Breast epithelium (tissue), 4 donors: ENCODE measurements around the gene BTD. TPM values are rescaled to one million over a fixed set of nuclear protein-coding genes. Genes with fewer than 3 reads are reported as not detected.
"Not testable (repeated sequence)": the region's sequence is repeated elsewhere in the genome, so short reads cannot be mapped to it uniquely, and the experiment has no call there.

ENCODE experiments used
- DNase-seq, 2 donors: peaks; one replicate each; pipeline ENCODE4 v3.0.0-alpha.2; 2019; ENCODE audit warnings: low spot score in 2 of 2
- H3K27ac ChIP-seq, 2 donors: fragments of 200-600 bp; sonication (generic) in 1 of 2; one replicate each; pipeline ENCODE4 v1.5.1; 2016 to 2019; ENCODE audit warnings: mild to moderate bottlenecking in 1 of 2
- H3K27me3 ChIP-seq, 2 donors: fragments of 200-600 bp; sonication (generic) in 1 of 2; one replicate each; pipeline versions ENCODE4 v1.5.1 to v1.6.0; 2017 to 2019; ENCODE audit warnings: control low read depth in 1 of 2, mild to moderate bottlenecking in 1 of 2
- H3K36me3 ChIP-seq: fragments of 200-600 bp; one replicate; pipeline ENCODE4 v1.5.1; 2019
- H3K4me1 ChIP-seq, 2 donors: fragments of 200-600 bp; sonication (generic); one replicate each; pipeline ENCODE4 v1.5.1; 2016 to 2019; ENCODE audit warnings: control low read depth in 1 of 2
- H3K4me3 ChIP-seq, 3 donors: fragments of 200-600 bp; sonication (generic); 1 replicate in 2 of 3; 2 replicates in 1 of 3; pipeline ENCODE4 v1.5.1; 2016 to 2019; ENCODE audit warnings: mild to moderate bottlenecking in 3 of 3, moderate library complexity in 2 of 3
- H3K9me3 ChIP-seq, 2 donors: fragments of 200-600 bp; sonication (generic) in 1 of 2; one replicate each; pipeline ENCODE4 v1.5.1; 2016 to 2019; ENCODE audit warnings: control low read depth in 1 of 2
- POLR2A ChIP-seq: fragments of 450-650 bp; IDR thresholded peaks from one replicate; pipeline ENCODE4 v1.6.1; 2016; ENCODE audit warnings: antibody characterized with exemption, mild to moderate bottlenecking, moderate library complexity
- POLR2AphosphoS5 ChIP-seq, 3 donors: sonication (generic); formaldehyde crosslinking; IDR thresholded peaks; one replicate each; pipeline ENCODE4 v1.6.1; 2017; ENCODE audit warnings: antibody characterized with exemption in 3 of 3
- intact Hi-C: fragments of 100-400 bp; cut with DNase I; formaldehyde crosslinking; loops from one replicate; pipeline ENCODE4 v1.15.1; 2023; ENCODE audit warnings: low total_unique reads
- total RNA-seq, 3 donors: library from RNA; depleted of rRNA; stranded (reverse); fragments of >200 nt; gene quantifications; one replicate each; pipeline ENCODE4 v1.1.0, GENCODE V29; 2016
- TF ChIP-seq, protein P1 (sequence below), 3 donors: fragments of 450-650 bp; IDR thresholded peaks; one replicate each; pipeline ENCODE4 v1.5.1; 2016 to 2017; ENCODE audit warnings: antibody characterized with exemption in 3 of 3, mild to moderate bottlenecking in 3 of 3, moderate library complexity in 3 of 3

Gene BTD
- total RNA-seq, 3 donors from 2014 or later: 30.2 to 89.8 (median 35.1) TPM

DNA sequence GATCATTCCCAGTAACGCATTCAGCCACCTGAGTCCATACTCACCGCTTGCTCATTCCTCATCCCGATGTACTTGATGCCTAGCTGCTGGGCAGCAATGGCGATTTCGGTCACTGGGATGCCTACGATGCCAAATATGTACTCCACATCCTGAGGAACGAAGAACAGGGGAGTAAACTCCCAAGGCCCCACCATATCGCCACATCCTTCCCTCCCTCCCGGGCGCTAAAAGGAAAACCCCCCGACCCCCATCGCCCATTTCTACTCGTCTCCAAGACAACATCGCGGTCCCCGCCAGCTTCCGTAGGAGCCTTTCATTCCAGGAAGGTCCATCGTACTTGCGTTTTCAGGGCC lies 523 bp upstream of the BTD start:
- intact Hi-C loops: no loop called here
- H3K27ac ChIP-seq: peak overlapping the region; percentile 85 to 94
- TF ChIP-seq, protein P1, sequence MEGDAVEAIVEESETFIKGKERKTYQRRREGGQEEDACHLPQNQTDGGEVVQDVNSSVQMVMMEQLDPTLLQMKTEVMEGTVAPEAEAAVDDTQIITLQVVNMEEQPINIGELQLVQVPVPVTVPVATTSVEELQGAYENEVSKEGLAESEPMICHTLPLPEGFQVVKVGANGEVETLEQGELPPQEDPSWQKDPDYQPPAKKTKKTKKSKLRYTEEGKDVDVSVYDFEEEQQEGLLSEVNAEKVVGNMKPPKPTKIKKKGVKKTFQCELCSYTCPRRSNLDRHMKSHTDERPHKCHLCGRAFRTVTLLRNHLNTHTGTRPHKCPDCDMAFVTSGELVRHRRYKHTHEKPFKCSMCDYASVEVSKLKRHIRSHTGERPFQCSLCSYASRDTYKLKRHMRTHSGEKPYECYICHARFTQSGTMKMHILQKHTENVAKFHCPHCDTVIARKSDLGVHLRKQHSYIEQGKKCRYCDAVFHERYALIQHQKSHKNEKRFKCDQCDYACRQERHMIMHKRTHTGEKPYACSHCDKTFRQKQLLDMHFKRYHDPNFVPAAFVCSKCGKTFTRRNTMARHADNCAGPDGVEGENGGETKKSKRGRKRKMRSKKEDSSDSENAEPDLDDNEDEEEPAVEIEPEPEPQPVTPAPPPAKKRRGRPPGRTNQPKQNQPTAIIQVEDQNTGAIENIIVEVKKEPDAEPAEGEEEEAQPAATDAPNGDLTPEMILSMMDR (IDR thresholded peaks at IDR 0.05): no peak
- no peak for TF ChIP-seq POLR2A
- TF ChIP-seq POLR2AphosphoS5 (IDR thresholded peaks at IDR 0.05): no peak

DNA sequence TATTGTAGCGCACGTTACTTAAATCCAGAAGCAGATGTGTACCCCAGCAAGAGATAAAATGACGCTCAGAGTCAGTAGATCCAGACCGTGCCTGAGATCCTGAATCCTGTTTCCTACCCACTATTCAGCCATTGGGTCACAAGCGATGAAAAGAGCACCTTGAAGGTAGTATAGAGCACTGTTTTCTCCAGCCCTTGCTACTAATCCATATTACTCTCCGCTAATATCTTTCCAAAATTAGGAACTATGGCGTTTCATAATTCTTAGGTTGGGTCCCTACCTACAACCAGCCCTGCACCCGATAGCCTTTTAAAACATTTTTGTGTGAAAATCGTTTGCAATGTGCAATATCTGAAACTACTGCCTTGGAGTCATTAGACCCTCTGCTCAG lies 596 bp downstream of the BTD start:
- no peak for DNase-seq
- Histone ChIP-seq H3K36me3 (no peaks in the 10 kb centered on the region), H3K4me1 (peaks cover 0 to 8% of the 10 kb centered on the region in 2 donors), H3K9me3 (no peaks in the 10 kb centered on the region), H3K4me3 (peak overlapping the region; percentile 78 to 90 (median 82)), H3K27ac (peak overlapping the region; percentile 85 to 94), H3K27me3 (no peaks in the 10 kb centered on the region)
- intact Hi-C loops: no loop called here
- TF ChIP-seq, protein P1 (IDR thresholded peaks at IDR 0.05): no peak
- TF ChIP-seq POLR2A (no peak), POLR2AphosphoS5 (IDR thresholded peaks at IDR 0.05) (no peak)

More for the DNA sequence above, 523 bp upstream of the BTD start:
- no peak for DNase-seq
- H3K9me3 ChIP-seq: no peaks in the 10 kb centered on the region
- no peaks in the 10 kb centered on the region for H3K27me3 ChIP-seq
- no peaks in the 10 kb centered on the region for H3K36me3 ChIP-seq
- H3K4me3 ChIP-seq: peak overlapping the region; percentile 78 to 90 (median 82)
- peaks cover 0 to 8% of the 10 kb centered on the region in 2 donors for H3K4me1 ChIP-seq

DNA sequence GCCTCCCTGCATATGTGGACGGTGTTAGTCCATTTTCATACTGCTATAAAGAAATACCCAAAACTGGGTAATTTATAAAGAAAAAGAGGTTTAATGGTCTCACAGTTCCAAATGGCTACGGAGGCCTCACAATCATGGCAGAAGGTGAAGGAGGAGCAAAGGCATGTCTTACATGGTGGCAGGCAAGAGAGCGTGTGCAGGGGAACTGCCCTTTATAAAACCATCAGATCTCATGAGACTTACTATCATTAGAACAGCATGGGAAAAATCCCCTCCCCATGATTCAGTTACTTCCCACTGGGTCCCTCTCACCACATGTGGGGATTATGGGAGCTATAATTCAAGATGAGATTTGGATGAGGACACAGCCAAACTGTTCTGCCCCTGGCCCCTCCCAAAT lies 1.3 kb downstream of the BTD start:
- DNase-seq, intact Hi-C loops, H3K9me3 ChIP-seq, H3K36me3 ChIP-seq, H3K27me3 ChIP-seq, H3K4me1 ChIP-seq: not testable (repeated sequence)
- H3K27ac ChIP-seq: peak overlapping the region in 1 of 2 donors; percentile 94
- H3K4me3 ChIP-seq: peak overlapping the region in 2 of 3 donors; percentile 78 to 90

DNA sequence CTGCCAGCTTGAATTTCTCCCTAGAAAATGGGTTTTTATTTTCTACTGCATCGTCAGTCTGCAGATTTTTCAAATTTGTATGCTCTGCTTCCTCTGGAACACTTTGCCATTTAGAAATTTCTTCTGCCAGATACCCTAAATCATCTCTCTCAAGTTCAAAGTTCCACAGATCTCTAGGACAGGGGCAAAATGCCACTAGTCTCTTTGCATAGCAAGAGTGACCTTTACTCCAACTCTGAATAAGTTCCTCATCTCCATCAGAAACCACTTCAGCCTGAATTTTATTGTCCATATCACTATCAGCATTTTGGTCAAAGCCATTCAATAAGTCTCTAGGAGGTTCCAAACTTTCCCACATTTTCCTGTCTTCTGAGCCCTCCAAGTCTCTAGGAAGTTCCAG lies 3.0 kb downstream of the BTD start:
- H3K4me1 ChIP-seq, intact Hi-C loops, H3K27ac ChIP-seq: not testable (repeated sequence)

DNA sequence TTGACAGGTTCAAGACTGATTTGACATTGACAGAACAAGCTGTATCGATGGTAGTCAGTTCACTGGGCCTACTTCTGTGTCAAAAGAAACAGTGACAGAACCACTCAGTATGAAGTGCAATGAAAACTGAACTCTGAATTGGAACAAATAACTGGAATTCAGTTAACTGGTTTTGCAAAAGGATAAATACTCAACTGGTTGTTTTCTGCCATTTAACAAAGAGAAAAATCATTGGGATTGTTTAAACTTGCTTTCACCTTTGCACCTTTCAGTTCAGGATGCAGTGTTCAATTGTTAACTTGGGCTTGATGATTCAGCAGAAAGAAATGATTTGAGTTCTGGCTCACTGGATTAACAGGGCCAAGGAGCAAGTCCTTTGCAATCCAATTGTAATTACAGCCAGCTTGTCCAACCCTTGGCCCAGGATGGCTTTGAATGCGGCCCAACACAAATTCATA lies 4.9 kb downstream of the BTD start:
- intact Hi-C loops: no loop called here
- Histone ChIP-seq H3K36me3 (no peaks in the 10 kb centered on the region), H3K27ac (no peak overlapping the region), H3K9me3 (no peaks in the 10 kb centered on the region), H3K27me3 (no peaks in the 10 kb centered on the region), H3K4me1 (no peaks in the 10 kb centered on the region), H3K4me3 (no peak overlapping the region)
- TF ChIP-seq POLR2A: no peak
- no peak for TF ChIP-seq POLR2AphosphoS5 (IDR thresholded peaks at IDR 0.05)
- TF ChIP-seq, protein P1 (IDR thresholded peaks at IDR 0.05): no peak
- DNase-seq: no peak

More for the DNA sequence above, 3.0 kb downstream of the BTD start:
- H3K27me3 ChIP-seq, H3K9me3 ChIP-seq, H3K36me3 ChIP-seq, H3K4me3 ChIP-seq, DNase-seq: not testable (repeated sequence)

DNA sequence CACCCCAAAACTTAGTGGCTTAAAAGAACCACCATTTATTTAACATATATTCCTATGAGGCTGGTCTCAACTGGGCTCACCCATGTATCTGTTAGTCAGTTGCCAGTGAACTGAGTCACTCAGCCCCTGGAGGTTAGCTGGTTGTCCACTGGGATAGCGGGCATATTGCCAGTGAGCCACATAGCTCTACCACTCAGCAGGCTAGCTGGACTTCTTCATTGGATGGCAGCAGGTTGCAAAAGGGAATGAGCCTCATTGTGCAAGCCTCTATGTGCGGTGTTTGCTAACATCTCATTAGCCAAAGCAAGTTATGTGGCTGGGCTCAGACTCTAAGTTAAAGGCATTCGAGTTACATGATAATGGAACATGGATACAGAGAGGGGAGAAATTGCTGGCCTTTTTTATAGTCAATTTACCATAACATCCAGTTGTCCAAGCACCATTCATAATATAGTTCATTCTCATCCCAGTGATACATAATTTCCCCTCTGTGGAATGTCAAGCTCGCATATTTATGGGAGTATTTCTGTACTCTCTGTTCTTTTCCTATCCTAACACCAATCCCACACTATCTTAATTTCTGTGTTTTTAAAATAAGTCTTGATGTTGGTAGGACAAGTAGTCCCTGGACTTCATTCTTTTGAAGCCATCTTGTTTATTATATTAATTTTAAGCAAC lies 8.7 kb downstream of the BTD start:
- H3K27me3 ChIP-seq: no peaks in the 10 kb centered on the region
- intact Hi-C loops: no loop called here
- H3K9me3 ChIP-seq: no peaks in the 10 kb centered on the region
- no peaks in the 10 kb centered on the region for H3K36me3 ChIP-seq
- H3K4me1 ChIP-seq: no peaks in the 10 kb centered on the region
- no peak for TF ChIP-seq POLR2A
- TF ChIP-seq, protein P1 (IDR thresholded peaks at IDR 0.05): no peak
- TF ChIP-seq POLR2AphosphoS5 (IDR thresholded peaks at IDR 0.05): no peak
- H3K4me3 ChIP-seq: no peak overlapping the region
- H3K27ac ChIP-seq: no peak overlapping the region
- DNase-seq: no peak
